Progenitor cell of endocrine pancreas (in vitro differentiated cells): Measurements from ENCODE around the gene JAML. TPM values are rescaled to one million over a fixed set of nuclear protein-coding genes. Genes with fewer than 3 reads are reported as not detected.

Source experiments
- DNase-seq: peaks from one replicate; pipeline ENCODE4 v3.0.0; 2021; ENCODE audit warnings: low spot score; ENCODE audit not compliant: unreplicated experiment
- H3K27ac Mint-ChIP-seq: 2 replicates; pipeline ENCODE4 v1.8.0; 2021; ENCODE audit warnings: mild to moderate bottlenecking, moderate library complexity, mixed read lengths
- H3K27me3 Mint-ChIP-seq: 2 replicates; pipeline ENCODE4 v1.8.0; 2021; ENCODE audit warnings: mixed read lengths
- H3K36me3 Mint-ChIP-seq: 2 replicates; pipeline ENCODE4 v1.8.0; 2022; ENCODE audit warnings: mixed read lengths; ENCODE audit not compliant: insufficient read depth
- H3K4me1 Mint-ChIP-seq: 2 replicates; pipeline ENCODE4 v1.8.0; 2021; ENCODE audit warnings: low read depth, mixed read lengths
- H3K4me3 Mint-ChIP-seq: 2 replicates; pipeline ENCODE4 v1.8.0; 2021; ENCODE audit warnings: low read depth, mild to moderate bottlenecking, moderate library complexity, mixed read lengths
- H3K9me3 Mint-ChIP-seq: 2 replicates; pipeline ENCODE4 v1.8.0; 2021; ENCODE audit warnings: low read depth, mixed read lengths
- total RNA-seq: library from RNA; stranded (reverse); gene quantifications from 2 replicates; pipeline ENCODE4 v1.2.1, GENCODE V29; 2021
- TF ChIP-seq, protein P1 (sequence below): fragments of 200-600 bp; sonication (generic); IDR thresholded peaks from one replicate; pipeline ENCODE4 v1.5.0; 2021; ENCODE audit warnings: antibody characterized with exemption, mild to moderate bottlenecking; ENCODE audit not compliant: unreplicated experiment

JAML gene
- total RNA-seq, 1 donor from 2014 or later = 0.22 TPM

DNA sequence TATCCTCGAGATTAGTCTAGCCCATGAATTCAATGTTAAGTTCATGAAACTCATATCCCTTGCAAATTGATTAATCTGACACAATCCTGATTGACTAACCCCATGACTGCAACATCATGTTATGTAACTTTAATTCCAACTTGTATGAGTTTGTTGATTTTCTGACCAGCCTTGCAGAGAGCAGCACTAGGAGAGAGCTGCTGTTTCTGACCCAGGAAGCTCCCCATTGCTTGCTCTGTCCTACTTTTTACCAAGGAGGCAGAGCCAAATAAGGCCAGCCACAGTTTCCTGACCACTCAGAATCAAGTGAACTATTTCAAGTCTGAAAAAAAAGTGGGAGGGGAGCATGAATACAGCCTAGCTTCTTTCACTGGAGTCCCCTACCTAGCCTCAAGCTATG, 14.1 kb upstream of the JAML start:
- TF ChIP-seq, protein P1, sequence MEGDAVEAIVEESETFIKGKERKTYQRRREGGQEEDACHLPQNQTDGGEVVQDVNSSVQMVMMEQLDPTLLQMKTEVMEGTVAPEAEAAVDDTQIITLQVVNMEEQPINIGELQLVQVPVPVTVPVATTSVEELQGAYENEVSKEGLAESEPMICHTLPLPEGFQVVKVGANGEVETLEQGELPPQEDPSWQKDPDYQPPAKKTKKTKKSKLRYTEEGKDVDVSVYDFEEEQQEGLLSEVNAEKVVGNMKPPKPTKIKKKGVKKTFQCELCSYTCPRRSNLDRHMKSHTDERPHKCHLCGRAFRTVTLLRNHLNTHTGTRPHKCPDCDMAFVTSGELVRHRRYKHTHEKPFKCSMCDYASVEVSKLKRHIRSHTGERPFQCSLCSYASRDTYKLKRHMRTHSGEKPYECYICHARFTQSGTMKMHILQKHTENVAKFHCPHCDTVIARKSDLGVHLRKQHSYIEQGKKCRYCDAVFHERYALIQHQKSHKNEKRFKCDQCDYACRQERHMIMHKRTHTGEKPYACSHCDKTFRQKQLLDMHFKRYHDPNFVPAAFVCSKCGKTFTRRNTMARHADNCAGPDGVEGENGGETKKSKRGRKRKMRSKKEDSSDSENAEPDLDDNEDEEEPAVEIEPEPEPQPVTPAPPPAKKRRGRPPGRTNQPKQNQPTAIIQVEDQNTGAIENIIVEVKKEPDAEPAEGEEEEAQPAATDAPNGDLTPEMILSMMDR = no peak
- no peak for DNase-seq
- Mint-ChIP-seq H3K4me3 (no peak overlapping the region), H3K27me3 (peaks cover 7% of the 10 kb centered on the region), H3K36me3 (no peaks in the 10 kb centered on the region), H3K27ac (no peak overlapping the region), H3K9me3 (no peaks in the 10 kb centered on the region), H3K4me1 (peaks cover 14% of the 10 kb centered on the region)

GRCh38 chr11:118238421-118238820, 13.6 kb upstream of the JAML start:
- Mint-ChIP-seq H3K27me3 (peaks cover 7% of the 10 kb centered on the region), H3K4me3 (no peak overlapping the region), H3K9me3 (no peaks in the 10 kb centered on the region), H3K36me3 (no peaks in the 10 kb centered on the region), H3K4me1 (peaks cover 14% of the 10 kb centered on the region), H3K27ac (no peak overlapping the region)
- no peak for DNase-seq
- TF ChIP-seq, protein P1 = no peak

GRCh38 chr11:118236170-118236569, 11.4 kb upstream of the JAML start:
- Mint-ChIP-seq H3K4me1 (peaks cover 6% of the 10 kb centered on the region), H3K4me3 (no peak overlapping the region), H3K36me3 (peaks cover 1% of the 10 kb centered on the region), H3K9me3 (no peaks in the 10 kb centered on the region), H3K27me3 (no peaks in the 10 kb centered on the region), H3K27ac (no peak overlapping the region)
- TF ChIP-seq, protein P1 = no peak
- DNase-seq = no peak

DNA sequence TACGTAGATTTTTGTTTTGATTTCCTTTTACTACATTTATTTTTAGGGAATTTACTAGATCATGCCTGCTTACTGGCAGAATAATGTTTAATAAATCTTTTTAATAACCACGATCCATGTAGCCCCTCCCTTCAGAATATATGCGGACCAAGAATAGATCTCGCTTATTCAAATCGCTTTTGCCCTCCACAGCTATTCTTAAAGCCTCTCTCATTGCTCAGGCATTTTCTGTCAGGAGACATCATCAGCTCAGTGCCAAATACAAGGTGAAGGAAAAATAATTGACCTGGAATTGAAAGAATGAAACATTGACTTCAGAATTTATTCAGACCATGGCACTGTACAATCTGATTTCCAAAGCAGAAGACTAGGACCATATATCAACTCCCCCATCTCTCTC, 10.0 kb upstream of the JAML start:
- no peaks in the 10 kb centered on the region for H3K9me3 Mint-ChIP-seq
- no peaks in the 10 kb centered on the region for H3K27me3 Mint-ChIP-seq
- H3K36me3 Mint-ChIP-seq = peaks cover 1% of the 10 kb centered on the region
- no peak for DNase-seq
- H3K4me3 Mint-ChIP-seq = no peak overlapping the region
- no peak overlapping the region for H3K27ac Mint-ChIP-seq
- peaks cover 1% of the 10 kb centered on the region for H3K4me1 Mint-ChIP-seq
- TF ChIP-seq, protein P1 = no peak

DNA sequence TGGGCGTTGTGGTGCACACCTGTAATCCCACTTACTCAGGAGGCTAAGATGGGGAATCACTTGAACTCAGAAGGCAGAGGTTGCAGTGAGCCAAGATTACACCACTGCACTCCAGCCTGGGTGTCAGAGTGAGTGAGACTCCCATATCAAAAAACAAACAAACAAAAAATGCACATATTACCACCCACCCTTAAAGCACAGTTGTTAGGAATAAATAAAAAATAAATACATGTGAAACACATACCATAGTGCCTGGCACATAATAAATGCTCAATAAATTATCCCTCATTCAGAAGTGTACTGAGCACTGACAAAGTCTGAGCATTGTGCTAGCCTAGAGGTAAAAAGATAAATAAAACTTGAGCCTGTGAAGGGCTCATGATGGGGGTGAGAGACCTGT, 9.0 kb upstream of the JAML start:
- DNase-seq = no peak
- peaks cover 6% of the 10 kb centered on the region for H3K36me3 Mint-ChIP-seq
- H3K4me3 Mint-ChIP-seq = no peak overlapping the region
- H3K9me3 Mint-ChIP-seq = no peaks in the 10 kb centered on the region
- H3K27me3 Mint-ChIP-seq = no peaks in the 10 kb centered on the region
- no peak overlapping the region for H3K27ac Mint-ChIP-seq
- TF ChIP-seq, protein P1 = no peak
- H3K4me1 Mint-ChIP-seq = peaks cover 1% of the 10 kb centered on the region
